SK-N-SH treated with all-trans-retinoic acid at 6 μM for 48 hours (cell line): ENCODE data around the gene SECISBP2.

Source experiments
- ATAC-seq: fragments of 200-7000 bp; cut with Tn5 transposase; 3 replicates; pipeline ENCODE4 v1.9.1; 2020; ENCODE audit warnings: mild to moderate bottlenecking, moderate library complexity
- ARNTL ChIP-seq: fragments of 450-650 bp; formaldehyde crosslinking; IDR thresholded peaks from 2 replicates; pipeline ENCODE4 v1.5.0; 2020; ENCODE audit warnings: low read depth, mild to moderate bottlenecking, moderate library complexity, borderline replicate concordance
- BACH2 ChIP-seq: fragments of 250-450 bp; sonication (Bioruptor Pico); IDR thresholded peaks from 2 replicates; pipeline ENCODE4 v1.9.0; 2021; ENCODE audit warnings: mild to moderate bottlenecking, borderline replicate concordance
- CREB5 ChIP-seq: fragments of 250-450 bp; sonication (Bioruptor Pico); IDR thresholded peaks from 2 replicates; pipeline ENCODE4 v1.5.1; 2020; ENCODE audit warnings: low read depth, mild to moderate bottlenecking, moderate library complexity
- CSDC2 ChIP-seq: fragments of 250-450 bp; sonication (Bioruptor Pico); IDR thresholded peaks from 2 replicates; pipeline ENCODE4 v1.5.0; 2020; ENCODE audit warnings: mild to moderate bottlenecking, moderate library complexity
- CSRNP3 ChIP-seq: fragments of 250-450 bp; sonication (Bioruptor Pico); IDR thresholded peaks from 2 replicates; pipeline ENCODE4 v1.5.1; 2021; ENCODE audit warnings: mild to moderate bottlenecking, moderate library complexity
- GLIS3 ChIP-seq: fragments of 250-450 bp; sonication (Bioruptor Pico); IDR thresholded peaks from 2 replicates; pipeline ENCODE4 v1.5.0; 2020; ENCODE audit warnings: mild to moderate bottlenecking, moderate library complexity
- ISL1 ChIP-seq: fragments of 250-450 bp; sonication (Bioruptor Pico); IDR thresholded peaks from 2 replicates; pipeline ENCODE4 v2.1.2; 2022; ENCODE audit warnings: mild to moderate bottlenecking, moderate library complexity
- PATZ1 ChIP-seq: fragments of 250-450 bp; sonication (Bioruptor Pico); IDR thresholded peaks from 2 replicates; pipeline ENCODE4 v1.8.0; 2020; ENCODE audit warnings: mild to moderate bottlenecking, moderate library complexity, borderline replicate concordance
- PPARA ChIP-seq: fragments of 250-450 bp; sonication (Bioruptor Pico); IDR thresholded peaks from 2 replicates; pipeline ENCODE4 v1.5.0; 2020; ENCODE audit warnings: mild to moderate bottlenecking, borderline replicate concordance
- RARB ChIP-seq: fragments of 250-450 bp; sonication (Bioruptor Pico); IDR thresholded peaks from 2 replicates; pipeline ENCODE4 v1.8.0; 2021; ENCODE audit warnings: mild to moderate bottlenecking, moderate library complexity
- TOX ChIP-seq: fragments of 250-450 bp; sonication (Bioruptor Pico); IDR thresholded peaks from 2 replicates; pipeline ENCODE4 v1.8.0; 2021; ENCODE audit warnings: mild to moderate bottlenecking, moderate library complexity, borderline replicate concordance
- ZC3H10 ChIP-seq: fragments of 250-450 bp; sonication (Bioruptor Pico); IDR thresholded peaks from 2 replicates; pipeline ENCODE4 v1.5.1; 2021; ENCODE audit warnings: mild to moderate bottlenecking, moderate library complexity
- ZFP3 ChIP-seq: fragments of 250-450 bp; sonication (Bioruptor Pico); IDR thresholded peaks from 2 replicates; pipeline ENCODE4 v1.5.0; 2020; ENCODE audit warnings: mild to moderate bottlenecking, moderate library complexity
- ZFP30 ChIP-seq: fragments of 450-650 bp; formaldehyde crosslinking; IDR thresholded peaks from 2 replicates; pipeline ENCODE4 v1.5.0; 2022; ENCODE audit warnings: mild to moderate bottlenecking, moderate library complexity
- ZNF565 ChIP-seq: fragments of 450-650 bp; formaldehyde crosslinking; conservative IDR thresholded peaks from 2 replicates; pipeline ENCODE4 v1.5.0; 2020; ENCODE audit warnings: low read depth, mild to moderate bottlenecking, moderate library complexity
- ZNF70 ChIP-seq: fragments of 450-650 bp; formaldehyde crosslinking; IDR thresholded peaks from 2 replicates; pipeline ENCODE4 v1.5.0; 2020; ENCODE audit warnings: mild to moderate bottlenecking, moderate library complexity
- TF ChIP-seq, protein P1 (sequence below): fragments of 250-450 bp; sonication (Bioruptor Pico); IDR thresholded peaks from 2 replicates; pipeline ENCODE4 v1.5.0; 2020; ENCODE audit warnings: mild to moderate bottlenecking, moderate library complexity
- TF ChIP-seq, protein P2 (sequence below): fragments of 250-450 bp; sonication (Bioruptor Pico); IDR thresholded peaks from 2 replicates; pipeline ENCODE4 v1.8.0; 2021; ENCODE audit warnings: low read depth, mild to moderate bottlenecking, moderate library complexity, borderline replicate concordance

SECISBP2 gene

GRCh38 chr9:89398621-89399020, 80.3 kb downstream of the SECISBP2 start:
- ATAC-seq: no peak
- TF ChIP-seq, protein P1, sequence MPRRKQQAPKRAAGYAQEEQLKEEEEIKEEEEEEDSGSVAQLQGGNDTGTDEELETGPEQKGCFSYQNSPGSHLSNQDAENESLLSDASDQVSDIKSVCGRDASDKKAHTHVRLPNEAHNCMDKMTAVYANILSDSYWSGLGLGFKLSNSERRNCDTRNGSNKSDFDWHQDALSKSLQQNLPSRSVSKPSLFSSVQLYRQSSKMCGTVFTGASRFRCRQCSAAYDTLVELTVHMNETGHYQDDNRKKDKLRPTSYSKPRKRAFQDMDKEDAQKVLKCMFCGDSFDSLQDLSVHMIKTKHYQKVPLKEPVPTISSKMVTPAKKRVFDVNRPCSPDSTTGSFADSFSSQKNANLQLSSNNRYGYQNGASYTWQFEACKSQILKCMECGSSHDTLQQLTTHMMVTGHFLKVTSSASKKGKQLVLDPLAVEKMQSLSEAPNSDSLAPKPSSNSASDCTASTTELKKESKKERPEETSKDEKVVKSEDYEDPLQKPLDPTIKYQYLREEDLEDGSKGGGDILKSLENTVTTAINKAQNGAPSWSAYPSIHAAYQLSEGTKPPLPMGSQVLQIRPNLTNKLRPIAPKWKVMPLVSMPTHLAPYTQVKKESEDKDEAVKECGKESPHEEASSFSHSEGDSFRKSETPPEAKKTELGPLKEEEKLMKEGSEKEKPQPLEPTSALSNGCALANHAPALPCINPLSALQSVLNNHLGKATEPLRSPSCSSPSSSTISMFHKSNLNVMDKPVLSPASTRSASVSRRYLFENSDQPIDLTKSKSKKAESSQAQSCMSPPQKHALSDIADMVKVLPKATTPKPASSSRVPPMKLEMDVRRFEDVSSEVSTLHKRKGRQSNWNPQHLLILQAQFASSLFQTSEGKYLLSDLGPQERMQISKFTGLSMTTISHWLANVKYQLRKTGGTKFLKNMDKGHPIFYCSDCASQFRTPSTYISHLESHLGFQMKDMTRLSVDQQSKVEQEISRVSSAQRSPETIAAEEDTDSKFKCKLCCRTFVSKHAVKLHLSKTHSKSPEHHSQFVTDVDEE: no peak
- TF ChIP-seq ZC3H10 (CRISPR knock-in tag) (no peak), CREB5 (no peak), PATZ1 (no peak), ZNF70 (CRISPR knock-in tag) (no peak), PPARA (CRISPR knock-in tag) (no peak)
- TF ChIP-seq, protein P2, sequence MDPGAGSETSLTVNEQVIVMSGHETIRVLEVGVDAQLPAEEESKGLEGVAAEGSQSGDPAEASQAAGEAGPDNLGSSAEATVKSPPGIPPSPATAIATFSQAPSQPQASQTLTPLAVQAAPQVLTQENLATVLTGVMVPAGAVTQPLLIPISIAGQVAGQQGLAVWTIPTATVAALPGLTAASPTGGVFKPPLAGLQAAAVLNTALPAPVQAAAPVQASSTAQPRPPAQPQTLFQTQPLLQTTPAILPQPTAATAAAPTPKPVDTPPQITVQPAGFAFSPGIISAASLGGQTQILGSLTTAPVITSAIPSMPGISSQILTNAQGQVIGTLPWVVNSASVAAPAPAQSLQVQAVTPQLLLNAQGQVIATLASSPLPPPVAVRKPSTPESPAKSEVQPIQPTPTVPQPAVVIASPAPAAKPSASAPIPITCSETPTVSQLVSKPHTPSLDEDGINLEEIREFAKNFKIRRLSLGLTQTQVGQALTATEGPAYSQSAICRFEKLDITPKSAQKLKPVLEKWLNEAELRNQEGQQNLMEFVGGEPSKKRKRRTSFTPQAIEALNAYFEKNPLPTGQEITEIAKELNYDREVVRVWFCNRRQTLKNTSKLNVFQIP (CRISPR knock-in tag): no peak

DNA sequence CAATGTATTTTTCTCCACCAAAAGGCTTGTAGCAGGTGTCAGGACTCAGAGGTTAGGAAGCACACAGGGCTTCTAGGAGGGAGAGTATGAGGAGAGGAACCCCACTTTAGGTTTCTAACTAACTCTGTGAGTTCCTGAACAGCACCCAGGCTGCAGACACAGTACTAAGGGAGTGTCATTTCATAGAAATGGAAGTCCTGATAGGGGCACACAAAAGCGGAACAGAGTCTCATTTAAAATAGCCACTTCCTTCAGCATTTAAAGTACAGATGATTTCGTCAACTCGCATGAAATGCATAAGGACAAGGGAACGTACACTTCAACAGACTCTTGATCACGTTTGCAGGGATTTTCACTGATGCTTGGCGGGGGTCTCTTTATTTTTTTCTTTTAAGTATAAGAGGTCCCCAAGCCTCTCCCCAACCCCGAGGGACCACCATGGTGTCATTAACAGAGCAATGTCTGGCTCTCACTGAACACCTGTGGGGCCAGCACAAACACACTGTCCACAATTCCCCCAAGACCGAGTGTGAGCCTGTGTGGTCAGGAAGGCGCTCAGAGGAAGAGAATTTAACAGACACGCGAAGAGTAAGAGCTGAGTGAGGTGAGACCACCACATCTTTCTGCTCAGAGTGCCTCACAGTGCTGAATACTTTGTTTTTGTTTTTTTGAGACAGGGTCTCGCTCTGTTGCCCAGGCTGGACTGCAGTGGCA, 82.3 kb downstream of the SECISBP2 start:
- no peak for TF ChIP-seq ZFP30
- TF ChIP-seq PATZ1: no peak
- no peak for TF ChIP-seq ZFP3 (CRISPR knock-in tag)
- no peak for TF ChIP-seq ZC3H10 (CRISPR knock-in tag)
- TF ChIP-seq ARNTL (CRISPR knock-in tag): no peak
- TF ChIP-seq TOX: no peak
- TF ChIP-seq ISL1 (CRISPR knock-in tag): no peak
- ATAC-seq: no peak

- no peak for ATAC-seq
- TF ChIP-seq ZNF565 (CRISPR knock-in tag) (no peak), ZFP30 (no peak), RARB (CRISPR knock-in tag) (no peak), CREB5 (no peak), BACH2 (CRISPR knock-in tag) (no peak), PPARA (CRISPR knock-in tag) (no peak), GLIS3 (CRISPR knock-in tag) (no peak), ZNF70 (CRISPR knock-in tag) (no peak), ISL1 (CRISPR knock-in tag) (no peak), ZC3H10 (CRISPR knock-in tag) (no peak), CSRNP3 (CRISPR knock-in tag) (no peak), CSDC2 (CRISPR knock-in tag) (no peak)
- TF ChIP-seq, protein P2 (CRISPR knock-in tag): no peak
These were observed 84.6 kb downstream of the SECISBP2 start for GRCh38 chr9:89402695-89403427.
